HUES48 (cell line): ENCODE data around the gene GSTA3.
"Not testable (repeated sequence)": the region's sequence is repeated elsewhere in the genome, so short reads cannot be mapped to it uniquely, and the experiment has no call there.

Source experiments
- H3K27ac ChIP-seq: one replicate; pipeline ENCODE4 v1.7.0; 2013; ENCODE audit warnings: low read depth, low read length, inconsistent platforms
- H3K27me3 ChIP-seq: 2 replicates; pipeline ENCODE4 v1.6.1; 2013; ENCODE audit warnings: mild to moderate bottlenecking, low read length; ENCODE audit not compliant: control insufficient read depth, insufficient read depth
- H3K36me3 ChIP-seq: 2 replicates; pipeline ENCODE4 v1.6.1; 2013; ENCODE audit warnings: low read length; ENCODE audit not compliant: control insufficient read depth, insufficient read depth
- H3K4me1 ChIP-seq: 2 replicates; pipeline ENCODE4 v1.6.1; 2013; ENCODE audit warnings: mild to moderate bottlenecking, low read length; ENCODE audit not compliant: control insufficient read depth, insufficient read depth
- H3K4me3 ChIP-seq: 2 replicates; pipeline ENCODE4 v1.5.1; 2013; ENCODE audit warnings: mild to moderate bottlenecking, low read depth, low read length
- H3K9ac ChIP-seq: 2 replicates; pipeline ENCODE4 v1.6.1; 2013; ENCODE audit warnings: mild to moderate bottlenecking, low read depth, low read length, moderate library complexity
- H3K9me3 ChIP-seq: 2 replicates; pipeline ENCODE4 v1.6.1; 2013; ENCODE audit warnings: low read length; ENCODE audit not compliant: control insufficient read depth, insufficient read depth

The GSTA3 gene

DNA sequence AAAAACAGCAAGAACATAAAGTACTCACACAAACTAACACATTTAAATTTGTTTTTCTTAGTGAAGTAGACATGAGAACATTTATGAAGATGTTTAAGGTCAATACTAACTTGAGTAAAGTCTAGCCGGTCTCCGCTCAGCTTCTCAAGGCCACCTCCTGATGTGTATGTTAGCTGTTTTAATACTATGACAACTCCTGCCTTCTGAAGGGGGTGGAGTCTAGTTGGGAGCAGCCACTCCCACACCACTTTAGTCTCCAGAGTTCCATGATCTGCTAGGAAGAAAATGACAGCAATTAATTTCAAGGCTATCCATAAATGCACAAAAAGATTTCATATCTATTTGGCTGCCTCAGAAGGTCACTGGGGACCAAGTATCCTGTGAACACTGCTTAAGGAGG, at the start of gene GSTA3:
Gene GSTA3, minus strand, starts transcription at position 168 of the 400 bp plus-strand sequence. CDS start 3,864 bp downstream, outside the sequence.
- no peak within 1 kb of the TSS for H3K27ac ChIP-seq

DNA sequence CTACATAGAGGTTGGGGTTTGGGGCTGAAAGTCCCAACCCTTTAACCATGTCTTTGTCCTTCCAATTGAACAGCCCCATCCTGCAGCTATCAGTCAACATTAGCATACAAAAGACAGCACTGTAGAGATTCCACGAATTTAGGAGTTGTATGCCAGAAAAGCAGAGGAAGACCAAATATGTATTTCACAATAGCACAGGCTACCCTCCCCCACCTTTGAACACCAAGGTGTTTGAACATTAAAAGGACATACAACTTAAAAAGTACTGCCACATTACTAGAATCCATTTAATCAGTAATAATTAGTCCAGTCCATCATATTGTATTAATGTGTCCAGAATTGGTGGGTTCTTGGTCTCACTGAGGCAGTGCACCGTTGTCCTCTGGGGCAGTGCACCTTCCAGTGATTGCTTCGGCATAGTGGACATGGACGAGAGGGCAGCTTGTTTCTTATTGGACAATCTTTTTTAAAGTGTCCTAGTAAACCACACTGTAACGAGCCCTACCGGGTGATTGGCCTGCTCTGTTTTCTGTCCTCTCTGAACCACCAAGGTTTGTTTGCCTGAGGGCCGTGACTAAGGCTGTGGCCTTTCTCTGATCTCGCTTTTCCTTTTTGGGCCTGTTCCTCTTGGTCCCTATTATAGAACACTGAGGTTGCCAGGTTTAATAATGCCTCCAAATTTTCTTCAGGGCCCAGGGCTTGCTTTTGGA, 49.2 kb upstream of the GSTA3 start:
- H3K27ac ChIP-seq, result no peak overlapping the region
- no peaks in the 10 kb centered on the region for H3K27me3 ChIP-seq
- peaks cover 10% of the 10 kb centered on the region for H3K4me1 ChIP-seq
- no peak overlapping the region for H3K4me3 ChIP-seq
- no peak overlapping the region for H3K9ac ChIP-seq
- H3K9me3 ChIP-seq, result peaks cover 15% of the 10 kb centered on the region; the same call in 1 of the 2 replicates
- no peaks in the 10 kb centered on the region for H3K36me3 ChIP-seq

More for the DNA sequence above, at the start of gene GSTA3:
- Histone ChIP-seq H3K4me1 (no peaks in the 10 kb centered on the region), H3K4me3 (no peak within 1 kb of the TSS), H3K9me3 (no peaks in the 10 kb centered on the region), H3K36me3 (no peaks in the 10 kb centered on the region), H3K27me3 (no peaks in the 10 kb centered on the region), H3K9ac (no peak within 1 kb of the TSS)

DNA sequence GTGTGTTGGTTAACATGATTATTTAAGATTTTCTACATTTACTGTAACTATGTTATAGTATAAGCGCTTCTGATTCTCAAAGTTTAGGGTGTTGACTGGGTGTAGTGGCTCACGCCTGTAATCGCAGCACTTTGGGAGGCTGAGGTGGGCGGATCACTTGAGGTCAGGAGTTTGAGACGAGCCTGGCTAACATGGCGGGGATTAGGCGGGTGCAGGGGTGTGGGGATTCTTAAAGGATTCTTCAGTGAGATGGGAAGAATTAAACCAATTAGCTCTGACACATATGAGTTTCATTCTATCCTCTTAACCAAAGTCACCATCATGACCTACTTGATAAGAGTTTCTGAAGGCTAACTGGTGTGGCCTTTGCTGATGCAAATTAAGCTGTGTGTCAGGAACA, 46.4 kb upstream of the GSTA3 start:
- Histone ChIP-seq H3K4me1 (peaks cover 10% of the 10 kb centered on the region), H3K36me3 (no peaks in the 10 kb centered on the region), H3K4me3 (no peak overlapping the region), H3K9me3 (no peaks in the 10 kb centered on the region), H3K27me3 (no peaks in the 10 kb centered on the region), H3K27ac (no peak overlapping the region), H3K9ac (no peak overlapping the region)

DNA sequence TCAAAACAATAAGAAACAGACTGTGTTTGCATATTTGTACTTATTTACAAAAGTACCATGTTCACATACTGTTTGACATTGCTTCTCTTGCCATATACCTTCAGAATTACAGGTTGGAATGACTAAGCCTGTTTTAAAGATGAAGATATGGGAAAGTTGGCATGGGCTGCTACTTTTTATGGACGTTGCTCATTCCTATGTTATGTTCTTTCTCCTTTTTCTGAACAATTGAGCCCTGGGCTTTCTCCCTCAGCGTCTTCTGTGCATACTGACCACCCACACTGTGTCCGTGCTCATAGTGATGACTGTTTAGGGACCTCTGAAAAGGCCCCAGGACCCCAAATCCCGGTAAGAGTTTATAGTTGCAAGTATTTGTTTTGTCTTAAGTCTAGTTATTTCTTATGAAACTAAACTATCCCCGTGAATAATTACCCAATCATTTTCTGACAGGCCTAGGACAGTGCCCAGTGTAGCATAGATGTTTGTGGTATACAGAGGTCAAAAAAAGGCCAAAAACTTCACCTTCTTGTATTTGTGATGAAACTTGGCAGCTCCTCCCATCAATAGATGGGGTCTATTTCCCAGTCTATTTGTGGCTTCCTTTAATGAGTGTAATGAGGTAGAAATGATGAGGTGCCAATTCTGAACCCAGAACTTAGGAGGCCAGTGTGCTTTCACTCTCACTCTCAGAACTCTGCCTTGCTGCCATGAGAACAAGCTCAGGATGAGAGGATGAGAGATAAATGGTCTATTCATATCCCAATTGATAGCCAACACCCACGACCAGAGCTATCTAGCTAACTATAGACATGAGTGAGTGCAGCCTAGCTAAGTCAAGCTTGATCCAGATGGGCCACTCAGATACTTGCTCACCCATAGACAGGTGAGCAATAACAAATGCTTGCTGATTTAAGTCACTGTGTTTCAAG, 44.7 kb upstream of the GSTA3 start:
- no peak overlapping the region for H3K9ac ChIP-seq
- no peaks in the 10 kb centered on the region for H3K27me3 ChIP-seq
- H3K36me3 ChIP-seq, result no peaks in the 10 kb centered on the region
- no peak overlapping the region for H3K4me3 ChIP-seq
- H3K27ac ChIP-seq, result no peak overlapping the region
- H3K9me3 ChIP-seq, result no peaks in the 10 kb centered on the region
- peaks cover 4% of the 10 kb centered on the region; the same call in 1 of the 2 replicates for H3K4me1 ChIP-seq

DNA sequence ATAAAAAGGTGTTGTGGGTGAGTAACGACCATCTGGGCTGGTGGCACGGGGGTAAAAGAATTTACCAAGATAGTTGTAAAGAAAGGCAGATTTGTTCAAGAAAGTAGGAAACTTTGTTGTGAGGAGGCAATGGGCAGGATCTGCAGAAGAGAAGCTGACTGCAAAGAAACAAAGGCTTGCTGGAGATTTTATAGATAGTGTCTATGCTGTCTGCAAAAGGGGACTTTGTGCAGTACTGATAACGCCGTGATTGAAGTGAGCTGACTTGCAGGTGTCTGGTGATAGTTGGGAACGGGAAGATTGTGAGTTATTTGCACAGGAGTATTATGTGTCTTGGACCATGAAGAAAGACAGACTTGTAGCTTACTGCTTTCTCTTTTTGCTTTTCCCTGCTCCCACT, 36.8 kb upstream of the GSTA3 start:
- no peaks in the 10 kb centered on the region for H3K27me3 ChIP-seq
- H3K36me3 ChIP-seq, result no peaks in the 10 kb centered on the region
- no peaks in the 10 kb centered on the region for H3K4me1 ChIP-seq
- no peak overlapping the region for H3K4me3 ChIP-seq
- H3K9me3 ChIP-seq, result no peaks in the 10 kb centered on the region
- no peak overlapping the region for H3K27ac ChIP-seq
- H3K9ac ChIP-seq, result no peak overlapping the region

DNA sequence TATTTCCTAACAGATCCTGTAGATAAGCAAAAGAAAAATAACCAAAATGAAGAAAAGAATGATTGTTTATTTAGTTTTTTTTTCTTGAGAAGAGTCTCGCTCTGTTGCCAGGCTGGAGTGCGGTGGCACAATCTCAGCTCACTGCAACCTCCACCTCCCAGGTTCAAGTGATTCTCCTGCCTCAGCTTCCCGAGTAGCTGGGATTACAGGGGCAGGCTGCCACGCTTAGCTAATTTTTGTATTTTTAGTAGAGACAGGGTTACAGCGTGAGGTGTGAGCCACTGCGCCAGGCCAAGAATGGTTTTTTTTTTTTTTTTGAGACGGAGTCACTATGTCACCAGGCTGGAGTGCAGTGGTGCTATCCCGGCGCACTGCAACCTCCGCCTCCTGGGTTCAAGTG, 33.3 kb upstream of the GSTA3 start:
- not testable (repeated sequence) for H3K27me3 ChIP-seq, H3K4me1 ChIP-seq, H3K36me3 ChIP-seq, H3K9me3 ChIP-seq, H3K27ac ChIP-seq, H3K9ac ChIP-seq, H3K4me3 ChIP-seq

DNA sequence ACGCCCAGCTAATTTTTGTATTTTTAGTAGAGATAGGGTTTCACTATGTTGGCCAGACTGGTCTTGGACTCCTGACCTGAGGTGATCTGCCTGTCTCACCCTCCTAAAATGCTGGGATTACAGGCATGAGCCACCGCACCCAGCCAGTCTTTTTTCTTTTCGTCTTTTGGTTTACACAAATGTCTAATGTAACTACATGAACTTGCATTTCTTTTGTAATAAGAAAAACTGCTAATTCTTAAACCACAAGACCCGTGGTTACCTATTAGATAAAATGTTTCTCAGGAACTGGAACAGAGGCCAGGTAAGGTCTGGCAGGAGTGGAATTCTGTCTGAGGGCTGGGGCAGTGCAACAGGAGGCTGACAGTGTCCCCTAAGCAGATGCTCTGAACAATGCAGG, 32.7 kb upstream of the GSTA3 start:
- no peak overlapping the region for H3K27ac ChIP-seq
- H3K4me3 ChIP-seq, result no peak overlapping the region
- H3K36me3 ChIP-seq, result no peaks in the 10 kb centered on the region
- H3K9me3 ChIP-seq, result no peaks in the 10 kb centered on the region
- no peaks in the 10 kb centered on the region for H3K4me1 ChIP-seq
- H3K9ac ChIP-seq, result no peak overlapping the region
- no peaks in the 10 kb centered on the region for H3K27me3 ChIP-seq

DNA sequence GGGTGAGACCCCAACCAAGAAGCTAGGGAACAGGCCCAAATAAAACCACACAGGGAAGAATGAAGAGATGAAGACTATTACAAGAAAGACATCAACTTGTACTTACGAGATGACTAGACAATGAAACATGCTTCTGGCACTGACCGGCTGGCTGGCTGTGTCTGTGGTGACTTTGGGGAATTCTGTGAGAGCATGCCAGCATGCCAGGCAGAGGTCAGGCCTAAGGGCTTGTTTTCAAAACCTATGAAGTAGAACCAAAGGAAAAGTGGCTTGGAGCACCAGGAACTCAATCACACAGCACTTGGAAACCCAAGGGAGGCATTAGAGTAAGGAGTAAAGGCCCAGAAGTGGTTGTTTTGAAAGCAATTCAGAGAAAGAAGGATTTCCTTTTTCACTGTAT, 28.4 kb upstream of the GSTA3 start:
- Histone ChIP-seq H3K27me3 (no peaks in the 10 kb centered on the region), H3K27ac (no peak overlapping the region), H3K4me1 (no peaks in the 10 kb centered on the region), H3K4me3 (no peak overlapping the region), H3K36me3 (no peaks in the 10 kb centered on the region), H3K9ac (no peak overlapping the region), H3K9me3 (no peaks in the 10 kb centered on the region)

DNA sequence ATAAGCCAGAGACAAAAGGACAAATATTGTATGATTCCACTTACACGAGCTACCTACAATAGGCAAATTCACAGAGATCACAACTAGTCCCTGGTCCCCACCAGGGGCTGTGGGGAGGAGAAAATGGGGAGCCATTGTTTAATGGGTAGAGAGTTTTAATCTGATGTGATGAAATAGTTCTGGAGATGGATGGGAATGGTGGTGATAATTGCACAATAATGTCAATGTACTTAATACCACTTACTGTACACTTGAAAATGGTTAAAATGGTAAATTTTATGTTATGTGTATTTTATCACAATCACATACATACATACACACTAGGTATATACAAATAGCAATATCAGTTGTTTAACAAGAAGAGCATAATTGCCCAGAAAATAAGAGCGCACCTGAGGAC, 24.3 kb upstream of the GSTA3 start:
- peaks cover 8% of the 10 kb centered on the region; the same call in 1 of the 2 replicates for H3K9me3 ChIP-seq
- no peaks in the 10 kb centered on the region for H3K36me3 ChIP-seq
- no peak overlapping the region for H3K4me3 ChIP-seq
- no peak overlapping the region for H3K9ac ChIP-seq
- H3K4me1 ChIP-seq, result peaks cover 6% of the 10 kb centered on the region
- no peak overlapping the region for H3K27ac ChIP-seq
- H3K27me3 ChIP-seq, result no peaks in the 10 kb centered on the region

DNA sequence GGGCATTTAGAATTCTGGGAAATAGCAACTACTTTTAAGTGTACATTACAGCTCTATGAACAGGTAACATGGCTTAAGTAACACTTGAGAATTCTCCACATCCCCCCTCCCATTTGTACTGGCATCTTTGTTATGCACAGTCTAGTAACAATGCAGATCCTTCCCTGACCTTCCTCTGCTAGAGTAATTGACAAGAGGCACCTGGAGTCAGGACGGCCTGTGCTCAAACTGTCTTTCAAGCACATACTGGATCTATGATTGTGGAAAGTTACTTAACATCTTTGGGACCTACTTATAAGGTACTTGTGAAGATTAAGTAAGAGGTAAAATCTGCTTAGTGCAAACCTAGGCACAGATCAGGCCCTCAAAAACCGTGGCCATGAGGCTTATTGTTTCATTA, 21.9 kb upstream of the GSTA3 start:
- Histone ChIP-seq H3K4me3 (no peak overlapping the region), H3K36me3 (no peaks in the 10 kb centered on the region), H3K4me1 (peaks cover 6% of the 10 kb centered on the region), H3K27ac (no peak overlapping the region), H3K9ac (no peak overlapping the region), H3K9me3 (peaks cover 8% of the 10 kb centered on the region; the same call in 1 of the 2 replicates), H3K27me3 (no peaks in the 10 kb centered on the region)
